CD4-positive, alpha-beta T cell (primary cell): ENCODE data around the gene MYRIP. TPM values are rescaled to one million over a fixed set of nuclear protein-coding genes. Genes with fewer than 3 reads are reported as not detected.

Experiments
- ATAC-seq: fragments of 200-7000 bp; cut with Tn5 transposase; one replicate; pipeline ENCODE4 v1.10.0; 2022; ENCODE audit warnings: mild to moderate bottlenecking; ENCODE audit not compliant: poor library complexity
- CTCF ChIA-PET: fragments of 350-600 bp; sonication (Branson Sonifier 250); formaldehyde crosslinking; loops from one replicate; lab custom pipeline; 2021; ENCODE audit warnings: antibody characterized with exemption, inconsistent platforms; lab: Charles Lee
- POLR2A ChIA-PET: fragments of 350-600 bp; sonication (Branson Sonifier 250); formaldehyde crosslinking; loops from one replicate; lab custom pipeline; 2021; ENCODE audit warnings: antibody characterized with exemption, inconsistent platforms; lab: Charles Lee
- DNase-seq, 14 experiments: peaks; one replicate each; pipeline ENCODE4 v3.0.0-alpha.2; 2013 to 2020; ENCODE audit warnings: mixed read lengths in 2 of 14
- H3K27ac ChIP-seq, 2 donors: one replicate each; pipeline versions ENCODE4 v1.5.1 to v1.7.0; 2013; ENCODE audit warnings: low read length in 2 of 2, low read depth in 1 of 2, mild to moderate bottlenecking in 1 of 2
- H3K27me3 ChIP-seq, 2 experiments: 1 replicate in 1 of 2; 2 replicates in 1 of 2; pipeline versions ENCODE4 v1.6.1 to v1.7.0; 2013; ENCODE audit warnings: low read length in 2 of 2, control low read depth in 1 of 2, mild to moderate bottlenecking in 1 of 2, moderate library complexity in 1 of 2; ENCODE audit not compliant: insufficient read depth in 2 of 2, control insufficient read depth in 1 of 2
- H3K36me3 ChIP-seq: one replicate; pipeline ENCODE4 v1.6.1; 2013; ENCODE audit warnings: low read length, control low read depth; ENCODE audit not compliant: insufficient read depth
- H3K4me1 ChIP-seq: one replicate; pipeline ENCODE4 v1.6.1; 2013; ENCODE audit warnings: low read length, control low read depth; ENCODE audit not compliant: insufficient read depth
- H3K4me3 ChIP-seq: one replicate; pipeline ENCODE4 v1.5.1; 2013; ENCODE audit warnings: mild to moderate bottlenecking, low read length, moderate library complexity
- H3K9me3 ChIP-seq, 2 experiments: 1 replicate in 1 of 2; 2 replicates in 1 of 2; pipeline versions ENCODE4 v1.6.1 to v1.7.0; 2013; ENCODE audit warnings: low read length in 2 of 2, mild to moderate bottlenecking in 2 of 2, control low read depth in 1 of 2, moderate library complexity in 1 of 2; ENCODE audit not compliant: control insufficient read depth in 1 of 2, insufficient read depth in 1 of 2
- H3K27ac Mint-ChIP-seq: one replicate; pipeline ENCODE4 v1.8.0; 2020; ENCODE audit warnings: mixed read lengths
- H3K27me3 Mint-ChIP-seq: one replicate; pipeline ENCODE4 v1.8.0; 2021; ENCODE audit warnings: mixed read lengths
- H3K36me3 Mint-ChIP-seq: one replicate; pipeline ENCODE4 v1.8.0; 2021; ENCODE audit warnings: low read depth, mixed read lengths
- H3K4me1 Mint-ChIP-seq: one replicate; pipeline ENCODE4 v1.8.0; 2021; ENCODE audit warnings: low read depth, mixed read lengths
- H3K4me3 Mint-ChIP-seq: one replicate; pipeline ENCODE4 v1.8.0; 2020; ENCODE audit warnings: mild to moderate bottlenecking, mixed read lengths
- H3K9me3 Mint-ChIP-seq: one replicate; pipeline ENCODE4 v1.8.0; 2020; ENCODE audit warnings: mixed read lengths
- intact Hi-C, 2 experiments: fragments of 100-400 bp; cut with DNase I in 1 of 2; cut with micrococcal nuclease in 1 of 2; formaldehyde crosslinking; loops; one replicate each; pipeline versions ENCODE4 v1.15.1 to v1.9.0; 2023 to 2025; cut with DNase I, micrococcal nuclease
- total RNA-seq, 174 experiments: library from RNA in 2 of 174; stranded (reverse) in 2 of 174; gene quantifications; one replicate each; pipeline ENCODE4 v1.2.3 and lab custom pipeline; 2021 to 2026
- TF ChIP-seq, protein P1 (sequence below): fragments of 200-600 bp; IDR thresholded peaks from one replicate; pipeline ENCODE4 v1.8.0; 2022; ENCODE audit warnings: antibody characterized with exemption, mild to moderate bottlenecking

The MYRIP gene
- total RNA-seq, 2 experiments from 2014 or later = not detected

DNA sequence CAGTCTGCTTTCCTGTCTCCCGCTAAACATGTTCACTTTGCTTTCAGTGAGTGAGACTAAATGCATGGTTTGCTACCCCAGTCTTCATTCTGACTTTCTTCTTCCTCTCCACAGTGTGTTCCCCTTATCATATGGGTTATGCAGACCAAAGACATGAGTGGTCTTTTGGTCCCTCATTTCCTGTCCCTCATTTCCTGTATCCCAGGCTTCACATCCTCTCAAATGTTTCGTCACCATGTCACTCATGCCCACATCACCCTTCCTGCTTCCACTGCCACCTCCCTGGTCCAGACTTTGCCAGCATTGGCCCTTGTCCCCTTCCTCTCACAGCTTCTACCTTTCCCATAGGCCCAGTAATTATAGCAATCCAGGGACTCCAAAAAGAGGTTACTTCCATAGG lies 209.0 kb downstream of the MYRIP start:
- DNase-seq = no peak
- H3K27ac ChIP-seq = no peak overlapping the region
- intact Hi-C loops = no loop called here
- H3K9me3 ChIP-seq = no peaks in the 10 kb centered on the region
- H3K27ac Mint-ChIP-seq = no peak overlapping the region
- H3K36me3 Mint-ChIP-seq = no peaks in the 10 kb centered on the region
- CTCF ChIA-PET = no interaction called here
- no peaks in the 10 kb centered on the region for H3K4me1 Mint-ChIP-seq
- peaks cover 39% of the 10 kb centered on the region for H3K27me3 Mint-ChIP-seq
- H3K4me3 Mint-ChIP-seq = no peak overlapping the region
- no peaks in the 10 kb centered on the region for H3K9me3 Mint-ChIP-seq
- no peak for ATAC-seq
- H3K4me3 ChIP-seq = no peak overlapping the region
- POLR2A ChIA-PET = interaction anchor here (0.6 kb wide), 1 partner anchor 68 kb away, joined by 3 read pairs; no protein-coding TSS in a partner anchor
- H3K36me3 ChIP-seq = no peaks in the 10 kb centered on the region
- H3K4me1 ChIP-seq = no peaks in the 10 kb centered on the region
- H3K27me3 ChIP-seq = no peaks in the 10 kb centered on the region
- TF ChIP-seq, protein P1, sequence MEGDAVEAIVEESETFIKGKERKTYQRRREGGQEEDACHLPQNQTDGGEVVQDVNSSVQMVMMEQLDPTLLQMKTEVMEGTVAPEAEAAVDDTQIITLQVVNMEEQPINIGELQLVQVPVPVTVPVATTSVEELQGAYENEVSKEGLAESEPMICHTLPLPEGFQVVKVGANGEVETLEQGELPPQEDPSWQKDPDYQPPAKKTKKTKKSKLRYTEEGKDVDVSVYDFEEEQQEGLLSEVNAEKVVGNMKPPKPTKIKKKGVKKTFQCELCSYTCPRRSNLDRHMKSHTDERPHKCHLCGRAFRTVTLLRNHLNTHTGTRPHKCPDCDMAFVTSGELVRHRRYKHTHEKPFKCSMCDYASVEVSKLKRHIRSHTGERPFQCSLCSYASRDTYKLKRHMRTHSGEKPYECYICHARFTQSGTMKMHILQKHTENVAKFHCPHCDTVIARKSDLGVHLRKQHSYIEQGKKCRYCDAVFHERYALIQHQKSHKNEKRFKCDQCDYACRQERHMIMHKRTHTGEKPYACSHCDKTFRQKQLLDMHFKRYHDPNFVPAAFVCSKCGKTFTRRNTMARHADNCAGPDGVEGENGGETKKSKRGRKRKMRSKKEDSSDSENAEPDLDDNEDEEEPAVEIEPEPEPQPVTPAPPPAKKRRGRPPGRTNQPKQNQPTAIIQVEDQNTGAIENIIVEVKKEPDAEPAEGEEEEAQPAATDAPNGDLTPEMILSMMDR = no peak

DNA sequence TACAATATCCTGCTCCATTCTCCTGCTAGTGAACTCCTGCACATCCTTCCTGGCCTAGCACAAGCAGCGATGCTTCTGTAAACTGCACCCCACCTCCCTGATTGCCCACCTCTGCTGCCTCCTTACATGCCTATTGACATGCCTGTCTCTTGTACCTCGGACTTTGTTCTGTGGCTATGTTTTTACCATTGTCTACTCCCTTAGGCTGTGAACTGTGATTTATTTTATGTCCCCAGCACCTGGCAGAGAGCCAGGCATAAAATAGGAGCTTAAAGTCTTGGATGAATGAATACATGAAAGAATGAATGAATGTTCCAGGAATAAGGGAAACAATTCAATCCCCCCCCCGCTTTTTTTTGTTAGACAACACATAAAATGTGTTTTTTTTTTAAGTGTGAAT lies 210.0 kb downstream of the MYRIP start:
- Histone ChIP-seq H3K4me1 (no peaks in the 10 kb centered on the region), H3K27me3 (no peaks in the 10 kb centered on the region), H3K9me3 (no peaks in the 10 kb centered on the region), H3K27ac (no peak overlapping the region), H3K4me3 (no peak overlapping the region), H3K36me3 (no peaks in the 10 kb centered on the region)
- Mint-ChIP-seq H3K27me3 (peaks cover 43% of the 10 kb centered on the region), H3K4me1 (no peaks in the 10 kb centered on the region), H3K27ac (no peak overlapping the region), H3K9me3 (peaks cover 3% of the 10 kb centered on the region), H3K4me3 (no peak overlapping the region), H3K36me3 (no peaks in the 10 kb centered on the region)
- CTCF ChIA-PET = no interaction called here
- TF ChIP-seq, protein P1 = no peak
- DNase-seq (no peak), ATAC-seq (no peak)
- POLR2A ChIA-PET = no interaction called here
- intact Hi-C loops = no loop called here

DNA sequence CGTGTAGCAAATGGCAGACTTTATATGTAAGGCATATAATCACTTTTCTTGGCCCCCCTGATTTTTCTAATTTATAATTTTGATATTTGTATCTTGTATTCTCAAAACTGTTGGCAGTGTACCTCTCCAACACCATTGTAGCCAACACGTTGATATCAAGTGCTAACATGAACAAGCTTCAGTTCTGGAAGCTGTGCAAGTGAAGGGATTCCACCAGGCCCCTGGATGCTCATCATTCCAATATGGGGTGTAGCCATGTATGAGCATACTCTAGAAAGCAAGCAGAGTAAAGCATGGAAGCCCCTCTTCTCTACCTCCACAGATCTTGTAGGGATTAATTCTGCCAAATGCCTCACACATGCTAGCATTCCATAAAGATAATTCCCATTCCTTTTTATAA lies 211.3 kb downstream of the MYRIP start:
- H3K4me3 Mint-ChIP-seq = no peak overlapping the region
- no peak for ATAC-seq
- intact Hi-C loops = no loop called here

More for the DNA sequence above, 211.3 kb downstream of the MYRIP start:
- Mint-ChIP-seq H3K36me3 (no peaks in the 10 kb centered on the region), H3K4me1 (no peaks in the 10 kb centered on the region), H3K27me3 (peaks cover 43% of the 10 kb centered on the region), H3K9me3 (peaks cover 7% of the 10 kb centered on the region), H3K27ac (no peak overlapping the region)
- DNase-seq = no peak
- ChIA-PET CTCF (no interaction called here), POLR2A (no interaction called here)
- TF ChIP-seq, protein P1 = no peak
- H3K4me1 ChIP-seq = no peaks in the 10 kb centered on the region
- no peaks in the 10 kb centered on the region for H3K36me3 ChIP-seq
- H3K27me3 ChIP-seq = no peaks in the 10 kb centered on the region
- H3K4me3 ChIP-seq = no peak overlapping the region
- H3K27ac ChIP-seq = no peak overlapping the region
- no peaks in the 10 kb centered on the region for H3K9me3 ChIP-seq
